H9 (cell line): ENCODE results near the gene NOL9. TPM values are rescaled to one million over a fixed set of nuclear protein-coding genes. Genes with fewer than 3 reads are reported as not detected.

Experiments
- DNase-seq: peaks from one replicate; pipeline ENCODE4 v3.0.0-alpha.2; 2017
- H2AFZ ChIP-seq: one replicate; pipeline ENCODE4 v1.6.1; 2013; ENCODE audit warnings: mild to moderate bottlenecking, low read length, control low read depth, moderate library complexity
- H2AK5ac ChIP-seq: 2 replicates; pipeline ENCODE4 v1.6.1; 2013; ENCODE audit warnings: low read length, control low read depth, mixed read lengths; ENCODE audit not compliant: insufficient read length
- H2BK120ac ChIP-seq: one replicate; pipeline ENCODE4 v1.6.1; 2013; ENCODE audit warnings: low read depth, mild to moderate bottlenecking, low read length, control low read depth, inconsistent platforms; ENCODE audit not compliant: poor library complexity, severe bottlenecking
- H2BK12ac ChIP-seq: 2 replicates; pipeline ENCODE4 v1.6.1; 2013; ENCODE audit warnings: low read length, control low read depth, mixed read lengths, low read depth; ENCODE audit not compliant: insufficient read length
- H2BK15ac ChIP-seq: 2 replicates; pipeline ENCODE4 v1.6.1; 2013; ENCODE audit warnings: low read depth, low read length, control low read depth
- H2BK20ac ChIP-seq: one replicate; pipeline ENCODE4 v1.6.1; 2013; ENCODE audit warnings: low read depth, mild to moderate bottlenecking, low read length, control low read depth, inconsistent platforms; ENCODE audit not compliant: poor library complexity, severe bottlenecking
- H2BK5ac ChIP-seq: 2 replicates; pipeline ENCODE4 v1.6.1; 2013; ENCODE audit warnings: low read length, control low read depth, mixed read lengths; ENCODE audit not compliant: insufficient read length
- H3K14ac ChIP-seq: 2 replicates; pipeline ENCODE4 v1.6.1; 2013; ENCODE audit warnings: low read length, control low read depth; ENCODE audit not compliant: insufficient read depth
- H3K18ac ChIP-seq: 2 replicates; pipeline ENCODE4 v1.6.1; 2013; ENCODE audit warnings: low read depth, mild to moderate bottlenecking, mixed read lengths, low read length, control low read depth; ENCODE audit not compliant: insufficient read length
- H3K23ac ChIP-seq: 2 replicates; pipeline ENCODE4 v1.6.1; 2013; ENCODE audit warnings: low read length, control low read depth, mixed read lengths, low read depth; ENCODE audit not compliant: insufficient read length
- H3K23me2 ChIP-seq: 2 replicates; pipeline ENCODE4 v1.6.1; 2013; ENCODE audit warnings: low read depth, mild to moderate bottlenecking, mixed read lengths, low read length, control low read depth; ENCODE audit not compliant: insufficient read length, poor library complexity, severe bottlenecking
- H3K27ac ChIP-seq: 2 replicates; pipeline ENCODE4 v1.5.1; 2013; ENCODE audit warnings: low read length, control low read depth, mixed read lengths, low read depth; ENCODE audit not compliant: insufficient read length
- H3K27me3 ChIP-seq: 2 replicates; pipeline ENCODE4 v1.6.1; 2013; ENCODE audit warnings: low read length, control low read depth, inconsistent platforms; ENCODE audit not compliant: insufficient read depth
- H3K4ac ChIP-seq: 2 replicates; pipeline ENCODE4 v1.6.1; 2013; ENCODE audit warnings: low read depth, mild to moderate bottlenecking, control low read depth, inconsistent platforms, low read length, moderate library complexity
- H3K4me1 ChIP-seq: 2 replicates; pipeline ENCODE4 v1.6.1; 2013; ENCODE audit warnings: low read length, control low read depth, inconsistent platforms; ENCODE audit not compliant: insufficient read depth
- H3K4me2 ChIP-seq: 2 replicates; pipeline ENCODE4 v1.6.1; 2013; ENCODE audit warnings: low read length, control low read depth, mixed read lengths; ENCODE audit not compliant: insufficient read length, insufficient read depth
- H3K56ac ChIP-seq: 2 replicates; pipeline ENCODE4 v1.6.1; 2013; ENCODE audit warnings: low read depth, mild to moderate bottlenecking, mixed read lengths, low read length, control low read depth; ENCODE audit not compliant: insufficient read length
- H3K79me1 ChIP-seq: 2 replicates; pipeline ENCODE4 v1.6.1; 2013; ENCODE audit warnings: low read depth, mild to moderate bottlenecking, moderate library complexity, low read length, control low read depth, inconsistent platforms; ENCODE audit not compliant: insufficient read depth, poor library complexity, severe bottlenecking
- H3K79me2 ChIP-seq: 2 replicates; pipeline ENCODE4 v1.6.1; 2013; ENCODE audit warnings: low read length, control low read depth, inconsistent platforms; ENCODE audit not compliant: insufficient read depth
- H3K9ac ChIP-seq: 2 replicates; pipeline ENCODE4 v1.6.1; 2013; ENCODE audit warnings: low read length, control low read depth, mixed read lengths; ENCODE audit not compliant: insufficient read length; ENCODE audit errors: extremely low read depth
- H3K9me3 ChIP-seq: one replicate; pipeline ENCODE4 v1.6.1; 2013; ENCODE audit warnings: low read depth, low read length, inconsistent platforms; ENCODE audit not compliant: control insufficient read depth
- H3T11ph ChIP-seq: one replicate; pipeline ENCODE4 v1.6.1; 2013; ENCODE audit warnings: mild to moderate bottlenecking, low read length, control low read depth, inconsistent platforms
- H4K20me1 ChIP-seq: one replicate; pipeline ENCODE4 v1.6.1; 2013; ENCODE audit not compliant: control insufficient read depth, insufficient read length, insufficient read depth
- H4K5ac ChIP-seq: 2 replicates; pipeline ENCODE4 v1.6.1; 2013; ENCODE audit warnings: low read depth, mild to moderate bottlenecking, mixed read lengths, low read length, control low read depth; ENCODE audit not compliant: insufficient read length
- H4K8ac ChIP-seq: replicated peaks from 2 replicates; pipeline ENCODE4 v1.6.1; 2013; ENCODE audit warnings: low read length, control low read depth, mixed read lengths, low read depth; ENCODE audit not compliant: insufficient read length
- H4K91ac ChIP-seq: 2 replicates; pipeline ENCODE4 v1.6.1; 2013; ENCODE audit warnings: low read depth, mild to moderate bottlenecking, moderate library complexity, mixed read lengths, low read length, control low read depth; ENCODE audit not compliant: insufficient read length
- H3K27ac Mint-ChIP-seq, 3 experiments: 2 replicates in 2 of 3; 3 replicates in 1 of 3; pipeline ENCODE4 v1.8.0; 2020 to 2021; ENCODE audit warnings: mixed read lengths in 3 of 3, mild to moderate bottlenecking in 1 of 3, moderate library complexity in 1 of 3
- H3K27me3 Mint-ChIP-seq: 2 replicates; pipeline ENCODE4 v1.8.0; 2021; ENCODE audit warnings: low read depth, mild to moderate bottlenecking, moderate library complexity, mixed read lengths
- H3K36me3 Mint-ChIP-seq, 3 experiments: 2 replicates in 2 of 3; 3 replicates in 1 of 3; pipeline ENCODE4 v1.8.0; 2020 to 2021; ENCODE audit warnings: low read depth in 3 of 3, mixed read lengths in 3 of 3; ENCODE audit not compliant: insufficient read depth in 1 of 3
- H3K4me1 Mint-ChIP-seq, 2 experiments: 2 replicates each; pipeline ENCODE4 v1.8.0; 2020; ENCODE audit warnings: mixed read lengths in 2 of 2
- H3K4me3 Mint-ChIP-seq, 2 experiments: 2 replicates in 1 of 2; 3 replicates in 1 of 2; pipeline ENCODE4 v1.8.0; 2020 to 2021; ENCODE audit warnings: mild to moderate bottlenecking in 2 of 2, mixed read lengths in 2 of 2, moderate library complexity in 1 of 2
- H3K9me3 Mint-ChIP-seq, 2 experiments: 2 replicates in 1 of 2; 3 replicates in 1 of 2; pipeline ENCODE4 v1.8.0; 2020; ENCODE audit warnings: mild to moderate bottlenecking in 2 of 2, mixed read lengths in 2 of 2, moderate library complexity in 1 of 2
- WGBS: extraction: QIAGEN DNeasy Blood & Tissue Kit; methylation state at CpG from one replicate; pipeline ENCODE4 v1.1.7; 2013; ENCODE audit warnings: missing lambda C conversion rate, low lambda C conversion rate, mixed read lengths; ENCODE audit not compliant: insufficient read length; ENCODE audit errors: extremely low coverage; 5-methylcytosine and 5-hydroxymethylcytosine counted together
- total RNA-seq: library from RNA; stranded (reverse); gene quantifications from 2 replicates; pipeline ENCODE4 v1.2.1, GENCODE V29; 2021
- TF ChIP-seq, protein P1 (sequence below): fragments of 200-600 bp; sonication (generic); conservative IDR thresholded peaks from 3 replicates; pipeline ENCODE4 v1.8.0; 2021; ENCODE audit warnings: antibody characterized with exemption, mild to moderate bottlenecking

Gene NOL9
- total RNA-seq, 1 experiment from 2014 or later, result 50.4 TPM

GRCh38 chr1:6582370-6582769 is 28.1 kb upstream of the NOL9 start:
- H4K91ac ChIP-seq, result no peak overlapping the region
- Mint-ChIP-seq H3K27ac (no peak overlapping the region), H3K4me1 (peaks cover 15 to 18% of the 10 kb centered on the region in 2 experiments), H3K27me3 (no peaks in the 10 kb centered on the region), H3K9me3 (no peaks in the 10 kb centered on the region; a peak in 1 of 5 replicates), H3K36me3 (peaks cover 0 to 15% (median 2%) of the 10 kb centered on the region in 3 experiments; a peak in 4 of 7 replicates), H3K4me3 (no peak overlapping the region; a peak in 1 of 5 replicates)
- H2BK5ac ChIP-seq, result no peak overlapping the region
- H2AFZ ChIP-seq, result no peak overlapping the region
- H2BK20ac ChIP-seq, result no peak overlapping the region
- no peaks in the 10 kb centered on the region for H4K20me1 ChIP-seq
- H3T11ph ChIP-seq, result no peak overlapping the region
- no peak overlapping the region for H3K27ac ChIP-seq
- no peak overlapping the region for H4K5ac ChIP-seq
- H3K9me3 ChIP-seq, result no peaks in the 10 kb centered on the region
- H3K4ac ChIP-seq, result no peak overlapping the region
- H3K23me2 ChIP-seq, result peaks cover 7% of the 10 kb centered on the region
- TF ChIP-seq, protein P1, sequence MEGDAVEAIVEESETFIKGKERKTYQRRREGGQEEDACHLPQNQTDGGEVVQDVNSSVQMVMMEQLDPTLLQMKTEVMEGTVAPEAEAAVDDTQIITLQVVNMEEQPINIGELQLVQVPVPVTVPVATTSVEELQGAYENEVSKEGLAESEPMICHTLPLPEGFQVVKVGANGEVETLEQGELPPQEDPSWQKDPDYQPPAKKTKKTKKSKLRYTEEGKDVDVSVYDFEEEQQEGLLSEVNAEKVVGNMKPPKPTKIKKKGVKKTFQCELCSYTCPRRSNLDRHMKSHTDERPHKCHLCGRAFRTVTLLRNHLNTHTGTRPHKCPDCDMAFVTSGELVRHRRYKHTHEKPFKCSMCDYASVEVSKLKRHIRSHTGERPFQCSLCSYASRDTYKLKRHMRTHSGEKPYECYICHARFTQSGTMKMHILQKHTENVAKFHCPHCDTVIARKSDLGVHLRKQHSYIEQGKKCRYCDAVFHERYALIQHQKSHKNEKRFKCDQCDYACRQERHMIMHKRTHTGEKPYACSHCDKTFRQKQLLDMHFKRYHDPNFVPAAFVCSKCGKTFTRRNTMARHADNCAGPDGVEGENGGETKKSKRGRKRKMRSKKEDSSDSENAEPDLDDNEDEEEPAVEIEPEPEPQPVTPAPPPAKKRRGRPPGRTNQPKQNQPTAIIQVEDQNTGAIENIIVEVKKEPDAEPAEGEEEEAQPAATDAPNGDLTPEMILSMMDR, result no peak
- no peak overlapping the region for H2BK120ac ChIP-seq
- H3K4me1 ChIP-seq, result no peaks in the 10 kb centered on the region; the same call in 1 of the 2 replicates
- H4K8ac ChIP-seq, result no peak overlapping the region
- no peak for DNase-seq
- no CpG with 5 or more reads among the region's 1 CpG for WGBS
- H3K23ac ChIP-seq, result no peak overlapping the region
- H3K79me2 ChIP-seq, result no peaks in the 10 kb centered on the region
- H2BK15ac ChIP-seq, result no peak overlapping the region
- peaks cover 4% of the 10 kb centered on the region for H3K79me1 ChIP-seq
- H2BK12ac ChIP-seq, result no peak overlapping the region
- no peaks in the 10 kb centered on the region for H3K27me3 ChIP-seq
- no peak overlapping the region for H3K9ac ChIP-seq
- no peak overlapping the region for H2AK5ac ChIP-seq
- H3K18ac ChIP-seq, result no peak overlapping the region
- no peak overlapping the region for H3K14ac ChIP-seq
- H3K56ac ChIP-seq, result no peak overlapping the region
- no peak overlapping the region for H3K4me2 ChIP-seq
